HG02943 (cell line): ENCODE data around the gene MAPK8.

ENCODE experiments used
- ATAC-seq: cut with Tn5 transposase; IDR thresholded peaks from one replicate; pipeline ENCODE4 v1.9.1; 2021; ENCODE audit warnings: mild to moderate bottlenecking, low read depth, moderate library complexity; ENCODE audit not compliant: unreplicated experiment

The MAPK8 gene

GRCh38 chr10:48469516-48470020 is 163.1 kb downstream of the MAPK8 start:
- ATAC-seq: no peak

- ATAC-seq: no peak
These were observed 163.8 kb downstream of the MAPK8 start for GRCh38 chr10:48470115-48470892.

GRCh38 chr10:48470893-48471805 is 164.7 kb downstream of the MAPK8 start:
- no peak for ATAC-seq

- ATAC-seq: no peak
These were observed 166.1 kb downstream of the MAPK8 start for GRCh38 chr10:48472501-48473069.

GRCh38 chr10:48473704-48474103 is 167.2 kb downstream of the MAPK8 start:
- no peak for ATAC-seq

- no peak for ATAC-seq
These were observed 168.4 kb downstream of the MAPK8 start for GRCh38 chr10:48474765-48475365.

- ATAC-seq: no peak
These were observed 169.4 kb downstream of the MAPK8 start for GRCh38 chr10:48475943-48476278.

- ATAC-seq: no peak
These were observed 170.0 kb downstream of the MAPK8 start for GRCh38 chr10:48476279-48476982.

GRCh38 chr10:48477141-48477540 is 170.7 kb downstream of the MAPK8 start:
- no peak for ATAC-seq

GRCh38 chr10:48477616-48478015 is 171.1 kb downstream of the MAPK8 start:
- ATAC-seq: no peak

- ATAC-seq: no peak
These were observed 172.0 kb downstream of the MAPK8 start for GRCh38 chr10:48478469-48478868.

GRCh38 chr10:48478980-48479811 is 172.7 kb downstream of the MAPK8 start:
- ATAC-seq: no peak

GRCh38 chr10:48480397-48481374 is 174.2 kb downstream of the MAPK8 start:
- no peak for ATAC-seq

- no peak for ATAC-seq
These were observed 174.9 kb downstream of the MAPK8 start for GRCh38 chr10:48481385-48481784.

GRCh38 chr10:48482207-48482606 is 175.7 kb downstream of the MAPK8 start:
- ATAC-seq: no peak

- no peak for ATAC-seq
These were observed 178.4 kb downstream of the MAPK8 start for GRCh38 chr10:48484911-48485310.

- no peak for ATAC-seq
These were observed 179.2 kb downstream of the MAPK8 start for GRCh38 chr10:48485711-48486110.

- no peak for ATAC-seq
These were observed 180.8 kb downstream of the MAPK8 start for GRCh38 chr10:48487244-48487643.
